Uterus (tissue), 2 donors: Measurements from ENCODE around the gene IQGAP2.

Source experiments
- CTCF ChIP-seq, 4 experiments: fragments of 200-600 bp in 2 of 4; fragments of 450-650 bp in 2 of 4; sonication (generic) in 2 of 4; IDR thresholded peaks; one replicate each; pipeline ENCODE4 v1.5.1; 2016 to 2019; ENCODE audit warnings: antibody characterized with exemption in 4 of 4, mild to moderate bottlenecking in 2 of 4, moderate library complexity in 1 of 4
- POLR2A ChIP-seq, 2 donors: fragments of 450-650 bp; IDR thresholded peaks; one replicate each; pipeline ENCODE4 v1.6.1; 2016; ENCODE audit warnings: antibody characterized with exemption in 2 of 2, mild to moderate bottlenecking in 1 of 2, moderate library complexity in 1 of 2

- TF ChIP-seq CTCF (IDR thresholded peaks at IDR 0.05) = no peak
- no peak for TF ChIP-seq POLR2A (IDR thresholded peaks at IDR 0.05)
Measured at GRCh38 chr5:76553251-76553650, 150.2 kb downstream of the IQGAP2 start.
